ENCODE data around the gene FRA10AC1.
"Not testable (repeated sequence)": the region's sequence is repeated elsewhere in the genome, so short reads cannot be mapped to it uniquely, and the experiment has no call there.

FRA10AC1 gene

DNA sequence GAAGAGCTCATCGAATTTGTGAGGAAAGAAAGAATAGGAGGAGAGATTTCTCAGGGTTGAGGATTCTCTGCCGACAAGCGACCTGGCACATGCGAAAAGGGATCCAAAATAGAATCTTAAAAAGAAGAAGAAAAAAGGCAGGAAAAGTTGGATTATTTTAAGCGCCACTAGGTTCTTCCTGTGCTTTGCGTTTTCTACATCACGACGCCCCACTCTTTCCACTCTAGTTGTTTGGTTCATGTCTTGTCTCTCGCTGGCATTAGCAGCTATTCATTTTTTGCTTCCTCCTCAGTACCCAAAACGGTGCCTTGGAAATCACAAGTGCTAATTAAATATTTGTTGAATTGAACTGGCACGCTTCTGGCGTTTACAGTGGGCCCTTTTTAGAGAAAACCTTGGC lies 674 bp upstream of the FRA10AC1 start:
- DNase-seq (ENCODE audit: low spot score), result peak; percentile 43

DNA sequence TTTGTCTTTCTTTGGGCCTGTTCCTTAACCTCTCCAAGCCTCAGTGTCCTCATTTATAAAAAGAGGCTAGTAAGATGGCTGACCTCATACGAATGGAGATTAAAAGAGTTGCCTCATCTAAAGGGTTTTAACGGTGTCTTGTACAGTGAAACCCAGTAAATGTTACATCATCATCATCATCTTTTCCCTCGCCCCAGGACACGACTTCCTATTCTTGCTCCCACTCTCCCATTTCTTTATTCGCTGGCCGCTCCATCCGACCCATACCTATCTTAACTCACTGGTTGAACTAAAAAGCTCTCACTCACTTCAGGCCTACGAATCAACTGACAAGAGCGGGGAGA lies 554 bp downstream of the FRA10AC1 start:
- DNase-seq (ENCODE audit: low spot score), result no peak

DNA sequence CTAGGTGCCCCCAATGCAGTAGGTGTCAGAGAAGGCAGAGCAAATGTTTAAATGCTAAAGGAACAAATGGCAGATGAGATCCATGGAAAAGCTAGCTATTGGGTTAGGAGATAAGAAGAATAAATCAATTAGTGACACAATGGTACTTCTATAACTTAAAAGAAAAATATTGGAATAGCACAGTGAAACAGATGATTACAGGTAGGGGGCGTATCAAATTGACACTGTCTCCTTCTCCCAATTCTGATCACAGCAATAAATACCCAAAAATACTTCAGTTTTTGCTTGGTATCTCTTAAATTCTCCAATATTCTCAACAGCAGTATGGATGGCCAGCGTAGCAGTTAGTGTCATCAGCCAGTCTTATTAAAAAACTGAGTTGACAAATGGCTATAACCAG lies 5.2 kb downstream of the FRA10AC1 start:
- DNase-seq (ENCODE audit: low spot score), result no peak

DNA sequence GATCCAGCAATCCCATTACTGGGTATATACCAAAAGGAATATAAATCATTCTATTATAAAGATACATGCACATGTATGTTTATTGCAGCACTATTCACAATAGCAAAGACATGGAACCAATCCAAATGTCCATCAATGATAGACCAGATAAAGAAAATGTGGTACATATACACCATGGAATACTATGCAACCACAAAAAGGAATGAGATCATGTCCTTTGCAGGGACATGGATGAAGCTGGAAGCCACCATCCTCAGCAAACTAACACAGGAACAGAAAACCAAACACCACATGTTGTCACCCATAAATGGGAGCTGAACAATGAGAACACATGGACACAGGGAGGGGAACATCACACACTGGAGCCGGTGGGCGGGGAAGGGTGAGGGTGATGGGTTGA lies 5.8 kb downstream of the FRA10AC1 start:
- not testable (repeated sequence) for DNase-seq (ENCODE audit: low spot score)

GRCh38 chr10:93695740-93696139 lies 6.7 kb downstream of the FRA10AC1 start:
- DNase-seq (ENCODE audit: low spot score), result no peak

DNA sequence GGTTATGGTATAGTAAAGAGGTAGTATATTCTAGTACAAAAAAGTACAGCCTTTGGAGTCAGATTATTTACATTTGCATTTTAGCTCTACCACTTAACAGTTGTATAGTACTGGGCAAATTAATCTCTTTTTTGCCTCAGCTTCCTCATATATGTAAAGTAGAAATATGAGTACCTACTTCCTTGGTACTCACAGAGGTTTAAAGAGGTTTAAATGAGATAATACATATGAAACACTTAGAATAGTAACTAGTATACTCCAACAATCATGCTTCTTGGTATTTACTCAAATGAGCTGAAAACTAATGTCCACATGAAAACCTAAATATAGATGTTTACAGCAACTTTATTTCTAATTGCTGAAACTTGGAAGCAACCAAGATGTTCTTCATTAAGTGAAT lies 14.7 kb downstream of the FRA10AC1 start:
- DNase-seq (ENCODE audit: low spot score), result no peak

DNA sequence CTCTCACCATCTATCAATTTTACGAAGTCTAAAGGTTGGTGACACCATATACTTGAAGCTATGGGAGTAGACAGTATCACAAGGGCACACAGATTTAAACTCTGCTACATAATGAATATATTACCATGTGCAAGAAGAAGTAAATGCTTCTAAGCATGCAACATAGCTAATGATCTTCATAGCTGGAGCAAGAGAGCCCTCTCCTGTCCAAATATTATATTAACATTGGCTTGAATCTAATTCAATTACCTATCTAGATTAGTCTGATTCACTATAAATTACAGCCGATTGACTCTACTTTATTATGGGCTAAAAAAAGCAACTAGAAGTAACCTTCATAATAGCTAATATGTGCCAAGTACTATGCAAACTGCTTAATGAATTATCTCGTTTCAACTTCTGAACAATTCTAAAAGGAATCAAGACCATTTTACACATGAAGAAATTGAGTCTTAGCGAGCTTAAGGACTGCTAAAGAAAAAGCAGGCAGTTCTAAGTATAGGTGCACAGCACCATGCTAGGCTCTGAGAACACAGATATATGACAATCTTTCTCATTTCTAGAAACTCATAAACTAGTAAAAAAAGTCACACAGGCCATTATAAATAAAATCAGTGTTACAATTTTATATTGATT lies 21.9 kb downstream of the FRA10AC1 start:
- DNase-seq (ENCODE audit: low spot score), result peak; percentile 18

- DNase-seq (ENCODE audit: low spot score), result no peak
Measured at GRCh38 chr10:93678805-93679587, 23.4 kb downstream of the FRA10AC1 start.

GRCh38 chr10:93678386-93678785 lies 24.0 kb downstream of the FRA10AC1 start:
- no peak for DNase-seq (ENCODE audit: low spot score)

DNA sequence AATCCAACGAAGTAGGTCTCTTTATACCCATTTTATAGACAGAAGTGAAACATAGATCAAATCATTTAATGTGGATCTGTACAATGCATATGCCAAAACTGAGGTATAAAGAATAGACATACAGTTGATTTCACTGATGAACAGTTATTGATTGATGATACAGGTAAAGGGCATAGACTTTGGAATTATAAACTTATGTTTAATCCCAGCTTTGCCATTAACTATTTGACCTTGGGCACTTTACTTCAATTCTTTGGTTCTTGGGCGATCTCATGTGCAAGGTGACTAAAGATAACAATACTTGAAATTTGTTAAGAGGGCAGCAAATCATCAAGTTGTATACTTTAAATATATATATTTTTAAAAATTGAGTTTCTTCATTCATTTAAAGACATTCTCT lies 28.6 kb downstream of the FRA10AC1 start:
- no peak for DNase-seq (ENCODE audit: low spot score)

- no peak for DNase-seq (ENCODE audit: low spot score)
Measured at GRCh38 chr10:93672890-93673289, 29.5 kb downstream of the FRA10AC1 start.

DNA sequence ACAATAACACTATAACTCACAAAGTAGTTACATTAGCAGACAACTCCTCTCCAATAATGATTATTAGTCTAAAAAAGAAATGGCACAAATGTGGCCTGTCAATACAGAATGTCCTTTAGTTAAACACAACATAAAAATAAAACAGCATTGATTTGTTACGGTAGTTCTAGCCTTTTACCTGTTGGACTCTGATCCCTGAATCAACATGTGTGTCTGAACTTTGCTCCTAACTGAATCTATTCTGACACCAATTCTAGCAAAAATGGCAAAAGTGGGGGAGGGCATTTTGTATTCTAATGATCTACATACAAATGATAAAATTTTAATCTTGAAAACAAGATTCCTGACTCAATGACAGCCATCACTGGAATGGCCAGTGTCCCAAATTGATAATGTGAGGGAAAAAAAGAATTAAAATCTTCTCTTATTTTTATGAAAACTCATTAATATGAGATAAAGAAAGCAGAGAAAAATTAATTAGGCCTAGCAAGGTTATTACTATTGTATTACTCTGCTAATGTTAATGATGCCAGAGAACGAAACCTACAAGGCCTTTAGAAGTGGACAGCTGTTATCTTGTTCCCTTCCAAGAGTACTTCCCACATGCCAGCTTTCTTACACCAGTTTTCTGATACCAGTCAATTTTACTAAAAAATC lies 30.2 kb downstream of the FRA10AC1 start:
- DNase-seq (ENCODE audit: low spot score), result no peak

DNA sequence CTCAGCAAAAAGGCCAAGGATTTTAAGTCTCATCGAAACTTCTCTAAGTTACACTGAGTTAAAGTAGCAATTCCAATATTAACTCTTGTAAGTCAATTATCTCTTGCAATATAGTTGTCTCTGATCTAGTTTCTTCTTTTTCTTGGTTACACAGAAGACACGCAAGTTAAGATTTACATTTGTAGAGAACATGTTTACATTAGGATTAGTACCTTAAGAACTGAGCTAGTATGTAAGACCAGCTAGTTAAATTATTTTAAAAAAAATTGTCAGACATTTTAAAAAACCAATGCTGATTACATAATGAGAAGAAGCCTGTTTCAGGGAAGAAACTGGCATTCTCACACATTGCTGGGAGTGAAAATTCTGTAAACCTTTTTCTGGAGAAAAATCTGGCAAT lies 31.4 kb downstream of the FRA10AC1 start:
- no peak for DNase-seq (ENCODE audit: low spot score)

- no peak for DNase-seq (ENCODE audit: low spot score)
Measured at GRCh38 chr10:93670372-93670771, 32.0 kb downstream of the FRA10AC1 start.

- no peak for DNase-seq (ENCODE audit: low spot score)
Measured at GRCh38 chr10:93667795-93668194, 34.6 kb downstream of the FRA10AC1 start.

DNA sequence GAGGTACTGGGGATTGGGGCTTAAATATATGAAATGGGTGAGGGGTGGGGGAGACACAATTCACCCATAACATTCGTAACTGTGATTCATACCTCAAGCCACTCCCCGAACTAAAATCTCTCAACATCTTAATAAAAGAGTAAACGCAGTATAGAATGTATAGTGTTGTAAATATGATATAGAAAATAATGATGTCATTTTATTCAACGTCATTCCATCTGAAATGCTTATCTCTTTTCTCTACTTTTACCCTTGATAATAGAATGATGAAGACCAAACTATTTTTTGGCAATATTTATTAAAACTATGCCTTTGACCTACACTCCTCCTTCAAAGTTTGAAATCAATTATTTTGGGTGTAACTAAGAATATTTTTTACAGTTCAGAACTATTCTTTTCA lies 36.4 kb downstream of the FRA10AC1 start:
- no peak for DNase-seq (ENCODE audit: low spot score)

DNA sequence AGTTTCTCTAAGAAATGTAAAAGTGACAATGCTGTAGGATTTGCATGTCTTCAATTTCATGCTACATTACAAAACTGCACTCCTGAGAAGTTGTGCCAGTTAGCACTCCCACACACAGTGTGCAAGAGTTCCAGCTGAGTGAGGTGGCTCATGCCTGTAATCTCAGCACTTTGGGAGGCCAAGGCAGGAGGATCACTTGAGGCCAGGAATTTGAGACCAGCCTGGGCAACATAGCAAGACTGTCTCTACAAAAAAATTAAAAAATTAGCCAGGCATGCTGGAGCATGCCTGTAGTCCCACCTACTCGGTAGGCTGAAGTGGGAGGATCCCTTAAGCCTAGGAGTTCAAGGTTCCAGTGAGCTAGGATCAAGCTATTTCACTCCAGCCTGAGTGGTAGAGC lies 44.6 kb downstream of the FRA10AC1 start:
- DNase-seq (ENCODE audit: low spot score), result no peak

DNA sequence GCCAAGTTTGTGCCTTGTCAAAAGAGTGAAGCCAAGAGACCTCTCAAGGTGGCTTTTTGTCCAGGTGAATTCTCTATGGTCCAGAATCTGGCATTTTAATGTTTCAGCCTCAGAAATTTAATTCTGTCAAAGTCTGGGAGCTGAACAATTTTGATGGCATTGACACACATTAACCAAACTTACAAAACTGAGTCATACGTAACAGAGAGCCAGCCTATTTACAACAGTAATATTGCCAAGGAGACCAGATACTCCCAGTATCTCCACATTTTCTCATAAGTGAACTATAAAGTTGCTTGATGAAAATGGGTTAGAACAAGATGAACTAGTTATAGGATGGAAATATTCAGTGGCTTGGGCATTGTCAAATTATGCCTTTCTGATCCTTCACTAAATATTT lies 46.2 kb downstream of the FRA10AC1 start:
- DNase-seq (ENCODE audit: low spot score), result no peak

GRCh38 chr10:93654201-93654600 lies 48.2 kb downstream of the FRA10AC1 start:
- DNase-seq (ENCODE audit: low spot score), result no peak

DNA sequence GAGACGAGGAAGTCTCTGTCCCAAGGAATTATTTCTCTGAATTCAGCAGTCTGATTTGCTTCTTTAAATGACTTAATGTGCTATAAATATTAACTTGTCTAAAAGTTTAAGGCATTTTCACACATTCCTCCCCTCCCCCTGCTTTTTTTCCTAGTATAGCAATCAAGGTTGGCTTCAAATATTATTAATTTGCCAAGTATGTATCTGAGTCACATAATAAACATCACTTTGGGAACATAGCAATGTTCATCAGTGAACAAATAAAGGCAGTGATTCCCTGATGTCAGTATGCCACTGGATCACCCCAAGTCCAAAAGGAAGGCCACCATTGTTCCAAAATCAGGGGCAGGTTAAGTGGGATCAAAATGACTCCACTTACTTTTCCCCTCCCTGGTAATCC lies 49.5 kb downstream of the FRA10AC1 start:
- DNase-seq (ENCODE audit: low spot score), result no peak

DNA sequence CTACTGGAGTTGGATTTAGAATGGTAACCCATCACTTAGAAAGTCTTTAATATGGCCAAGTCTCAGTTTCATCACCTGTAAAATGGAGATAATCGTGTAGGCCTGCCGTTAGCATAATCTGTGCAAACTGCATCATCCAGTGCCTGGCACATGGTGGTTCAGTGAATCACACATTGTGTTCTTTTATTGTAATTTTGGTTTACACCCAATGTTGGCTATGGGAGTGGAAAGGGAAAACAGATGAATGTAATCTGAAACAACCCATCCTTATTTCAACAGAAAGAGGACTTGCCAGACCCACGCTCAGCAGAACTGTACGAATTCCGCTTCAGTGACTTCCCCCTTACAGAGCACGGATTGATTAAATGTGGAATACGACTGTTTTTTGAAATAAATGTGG lies 62.6 kb downstream of the FRA10AC1 start:
- no peak for DNase-seq (ENCODE audit: low spot score)

- no peak for DNase-seq (ENCODE audit: low spot score)
Measured at GRCh38 chr10:93630625-93631557, 71.5 kb downstream of the FRA10AC1 start.
